Inflammatory macrophage treated with lipopolysaccharide for 4 hours (primary cell): Measurements from ENCODE around the gene CASZ1.

ENCODE experiments used
- DNase-seq: peaks from one replicate; pipeline ENCODE4 v3.0.0-alpha.2; 2020

The CASZ1 gene

GRCh38 chr1:10591010-10591409, 205.4 kb downstream of the CASZ1 start:
- no peak for DNase-seq

GRCh38 chr1:10589074-10589473, 207.4 kb downstream of the CASZ1 start:
- DNase-seq = no peak

GRCh38 chr1:10588640-10589039, 207.8 kb downstream of the CASZ1 start:
- no peak for DNase-seq
